HepG2 (cell line): Measurements from ENCODE around the gene KLF6.

Source experiments
- EZH2 ChIP-seq: conservative IDR thresholded peaks from 2 replicates; pipeline ENCODE4 v1.6.1; 2012; ENCODE audit warnings: mild to moderate bottlenecking, low read depth, low read length, moderate library complexity
- HNRNPL ChIP-seq: fragments of 200-400 bp; formaldehyde crosslinking; IDR thresholded peaks from 2 replicates; pipeline ENCODE4 v1.6.1; 2017; ENCODE audit warnings: mild to moderate bottlenecking, low read depth, low read length
- NBN ChIP-seq: fragments of 450-650 bp; conservative IDR thresholded peaks from 2 replicates; pipeline ENCODE4 v1.6.1; 2017
- PATZ1 ChIP-seq: sonication (generic); formaldehyde crosslinking; IDR thresholded peaks from 2 replicates; pipeline ENCODE4 v1.4.0; 2020; ENCODE audit warnings: missing genetic modification reagents
- POLR2A ChIP-seq, 2 experiments: IDR thresholded peaks; 2 replicates each; pipeline ENCODE4 v1.6.1; 2011; ENCODE audit warnings: low read depth in 2 of 2, low read length in 2 of 2, mild to moderate bottlenecking in 1 of 2, moderate library complexity in 1 of 2; ENCODE audit not compliant: insufficient read depth in 1 of 2
- TGIF2 ChIP-seq: IDR thresholded peaks from 2 replicates; pipeline ENCODE4 v1.6.1; 2016; ENCODE audit warnings: control low read depth, missing compliant biosample characterization
- YY1 ChIP-seq: IDR thresholded peaks from 2 replicates; pipeline ENCODE4 v1.6.1; 2011; ENCODE audit warnings: low read length, low read depth, moderate library complexity, mild to moderate bottlenecking; ENCODE audit not compliant: insufficient read depth, insufficient replicate concordance
- ZZZ3 ChIP-seq: sonication (generic); formaldehyde crosslinking; IDR thresholded peaks from 2 replicates; pipeline ENCODE4 v1.4.0; 2020; ENCODE audit warnings: missing genetic modification reagents, mild to moderate bottlenecking, borderline replicate concordance

- TF ChIP-seq TGIF2 (CRISPR knock-in tag): no peak
- TF ChIP-seq PATZ1 (CRISPR knock-in tag): no peak
- TF ChIP-seq POLR2A (IDR thresholded peaks at IDR 0.05; ENCODE audit: insufficient read depth in 1 of 2, low read depth in 2 of 2, low read length in 2 of 2): no peak
- TF ChIP-seq YY1: no peak
- no peak for TF ChIP-seq ZZZ3
- TF ChIP-seq HNRNPL: no peak
- TF ChIP-seq EZH2: no peak
- no peak for TF ChIP-seq NBN
These were observed 39.5 kb downstream of the KLF6 start for GRCh38 chr10:3745521-3745920.
